Lower leg skin (tissue), 3 donors: ENCODE measurements around the gene SLC38A1.

Experiments
- POLR2A ChIP-seq, 2 donors: fragments of 450-650 bp; IDR thresholded peaks; one replicate each; pipeline ENCODE4 v1.6.1; 2016 to 2017; ENCODE audit warnings: antibody characterized with exemption in 2 of 2, mild to moderate bottlenecking in 1 of 2, moderate library complexity in 1 of 2
- TF ChIP-seq, protein P1 (sequence below), 3 donors: fragments of 450-650 bp; IDR thresholded peaks; one replicate each; pipeline ENCODE4 v1.5.1; 2016; ENCODE audit warnings: antibody characterized with exemption in 3 of 3, mild to moderate bottlenecking in 3 of 3, moderate library complexity in 2 of 3

DNA sequence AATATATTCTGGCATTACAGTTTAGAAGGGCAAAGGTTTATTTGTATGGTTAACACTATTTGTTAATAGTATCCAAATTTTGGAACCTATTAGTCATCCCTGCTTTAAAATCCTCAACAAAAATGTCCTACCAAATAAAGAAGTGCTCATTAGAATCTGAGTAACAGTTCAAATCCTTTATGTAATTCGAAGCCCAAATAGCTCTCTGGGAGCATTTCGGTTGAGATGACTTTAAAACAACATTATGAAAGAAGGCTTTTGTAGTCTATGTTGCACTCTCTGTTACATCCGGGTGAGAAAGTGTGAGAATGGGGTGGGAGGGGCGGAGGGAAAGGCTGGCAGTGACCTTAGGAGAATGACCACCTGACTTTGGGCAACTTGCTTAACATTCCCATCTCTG lies 59.7 kb downstream of the SLC38A1 start:
- no peak for TF ChIP-seq POLR2A (IDR thresholded peaks at IDR 0.05)
- TF ChIP-seq, protein P1, sequence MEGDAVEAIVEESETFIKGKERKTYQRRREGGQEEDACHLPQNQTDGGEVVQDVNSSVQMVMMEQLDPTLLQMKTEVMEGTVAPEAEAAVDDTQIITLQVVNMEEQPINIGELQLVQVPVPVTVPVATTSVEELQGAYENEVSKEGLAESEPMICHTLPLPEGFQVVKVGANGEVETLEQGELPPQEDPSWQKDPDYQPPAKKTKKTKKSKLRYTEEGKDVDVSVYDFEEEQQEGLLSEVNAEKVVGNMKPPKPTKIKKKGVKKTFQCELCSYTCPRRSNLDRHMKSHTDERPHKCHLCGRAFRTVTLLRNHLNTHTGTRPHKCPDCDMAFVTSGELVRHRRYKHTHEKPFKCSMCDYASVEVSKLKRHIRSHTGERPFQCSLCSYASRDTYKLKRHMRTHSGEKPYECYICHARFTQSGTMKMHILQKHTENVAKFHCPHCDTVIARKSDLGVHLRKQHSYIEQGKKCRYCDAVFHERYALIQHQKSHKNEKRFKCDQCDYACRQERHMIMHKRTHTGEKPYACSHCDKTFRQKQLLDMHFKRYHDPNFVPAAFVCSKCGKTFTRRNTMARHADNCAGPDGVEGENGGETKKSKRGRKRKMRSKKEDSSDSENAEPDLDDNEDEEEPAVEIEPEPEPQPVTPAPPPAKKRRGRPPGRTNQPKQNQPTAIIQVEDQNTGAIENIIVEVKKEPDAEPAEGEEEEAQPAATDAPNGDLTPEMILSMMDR (IDR thresholded peaks at IDR 0.05) = no peak
